ENCODE measurements around the gene DYRK1B. TPM values are rescaled to one million over a fixed set of nuclear protein-coding genes. Genes with fewer than 3 reads are reported as not detected.
"Not testable (repeated sequence)": the region's sequence is repeated elsewhere in the genome, so short reads cannot be mapped to it uniquely, and the experiment has no call there.

Gene DYRK1B
- polyA plus RNA-seq, 1 donor from 2014 or later = 11.3 TPM

DNA sequence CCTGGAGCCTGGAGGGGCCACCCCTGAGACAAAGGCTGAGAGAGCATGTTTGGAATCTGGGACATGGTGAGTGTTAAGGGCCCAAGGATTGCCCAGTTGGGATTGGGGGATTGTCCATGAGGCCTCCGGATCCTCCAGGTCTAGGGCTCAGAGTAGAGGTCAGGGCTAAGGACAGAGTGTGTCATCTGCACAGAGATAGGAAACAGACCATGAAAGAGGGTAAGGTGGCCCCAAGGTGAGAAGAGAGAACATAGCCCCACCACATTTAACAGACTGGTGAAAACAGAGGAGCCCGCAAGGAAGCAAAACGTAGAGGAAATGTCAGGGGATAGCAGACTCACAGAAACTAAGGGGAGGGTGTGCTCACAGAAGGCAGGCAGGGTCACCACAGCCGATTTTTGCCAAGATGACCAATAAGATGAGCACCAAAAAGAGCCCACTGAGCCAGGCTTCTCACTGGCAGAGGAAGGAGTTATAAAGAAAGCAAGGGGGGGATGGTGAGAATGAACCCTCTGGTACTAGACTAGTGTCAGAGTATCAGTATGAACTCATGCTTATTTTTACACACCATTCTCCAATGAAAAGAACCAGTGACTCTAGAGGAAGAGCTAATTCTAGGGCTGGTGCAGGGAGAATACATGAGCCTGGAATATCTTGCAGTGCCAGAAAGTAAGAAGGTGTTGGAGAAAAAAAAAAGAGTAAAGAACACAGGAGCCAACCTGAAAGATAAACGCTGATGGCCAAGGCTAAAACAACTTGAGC, 17.5 kb downstream of the DYRK1B start:
- H3F3A ChIP-seq (ENCODE audit: insufficient read depth, low read length, poor library complexity, severe bottlenecking) = no peaks in the 10 kb centered on the region
- H3K36me3 ChIP-seq (ENCODE audit: insufficient read depth, low read length) = no peaks in the 10 kb centered on the region
- H3K79me2 ChIP-seq (replicated peaks; ENCODE audit: insufficient read depth, low read length) = no peaks in the 10 kb centered on the region
- H3K9ac ChIP-seq (ENCODE audit: low read length) = no peak overlapping the region
- no peak overlapping the region for H2AFZ ChIP-seq (ENCODE audit: low read depth, low read length)
- no peak for TF ChIP-seq EP300 (conservative IDR thresholded peaks at IDR 0.05; ENCODE audit: poor library complexity, severe bottlenecking)
- TF ChIP-seq, protein P1, sequence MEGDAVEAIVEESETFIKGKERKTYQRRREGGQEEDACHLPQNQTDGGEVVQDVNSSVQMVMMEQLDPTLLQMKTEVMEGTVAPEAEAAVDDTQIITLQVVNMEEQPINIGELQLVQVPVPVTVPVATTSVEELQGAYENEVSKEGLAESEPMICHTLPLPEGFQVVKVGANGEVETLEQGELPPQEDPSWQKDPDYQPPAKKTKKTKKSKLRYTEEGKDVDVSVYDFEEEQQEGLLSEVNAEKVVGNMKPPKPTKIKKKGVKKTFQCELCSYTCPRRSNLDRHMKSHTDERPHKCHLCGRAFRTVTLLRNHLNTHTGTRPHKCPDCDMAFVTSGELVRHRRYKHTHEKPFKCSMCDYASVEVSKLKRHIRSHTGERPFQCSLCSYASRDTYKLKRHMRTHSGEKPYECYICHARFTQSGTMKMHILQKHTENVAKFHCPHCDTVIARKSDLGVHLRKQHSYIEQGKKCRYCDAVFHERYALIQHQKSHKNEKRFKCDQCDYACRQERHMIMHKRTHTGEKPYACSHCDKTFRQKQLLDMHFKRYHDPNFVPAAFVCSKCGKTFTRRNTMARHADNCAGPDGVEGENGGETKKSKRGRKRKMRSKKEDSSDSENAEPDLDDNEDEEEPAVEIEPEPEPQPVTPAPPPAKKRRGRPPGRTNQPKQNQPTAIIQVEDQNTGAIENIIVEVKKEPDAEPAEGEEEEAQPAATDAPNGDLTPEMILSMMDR (IDR thresholded peaks at IDR 0.05; ENCODE audit: poor library complexity, severe bottlenecking) = no peak
- no peak for TF ChIP-seq TAF1 (IDR thresholded peaks at IDR 0.05; ENCODE audit: low read depth)
- no peak for TF ChIP-seq SMC3 (conservative IDR thresholded peaks at IDR 0.05; ENCODE audit: poor library complexity)
- TF ChIP-seq EZH2 (IDR thresholded peaks at IDR 0.05; ENCODE audit: borderline replicate concordance, insufficient read depth, low read length, poor library complexity, severe bottlenecking) = no peak
- TF ChIP-seq POLR2AphosphoS5 (IDR thresholded peaks at IDR 0.05) = no peak
- no peak for TF ChIP-seq REST (IDR thresholded peaks at IDR 0.05; ENCODE audit: borderline replicate concordance)
- H3K27ac ChIP-seq (ENCODE audit: low read length) = no peak overlapping the region
- H3K27me3 ChIP-seq (ENCODE audit: insufficient read depth, low read depth, low read length) = no peaks in the 10 kb centered on the region
- H3K9me3 ChIP-seq (ENCODE audit: low read length) = no peaks in the 10 kb centered on the region
- H3K9me2 ChIP-seq (ENCODE audit: insufficient read depth, low read length) = no peaks in the 10 kb centered on the region
- H4K20me1 ChIP-seq (ENCODE audit: insufficient read depth) = no peaks in the 10 kb centered on the region
- no peak overlapping the region for H3K4me2 ChIP-seq (ENCODE audit: low read length)
- H3K4me3 ChIP-seq (ENCODE audit: low read length) = no peak overlapping the region

GRCh38 chr19:39814595-39814994, 19.4 kb downstream of the DYRK1B start:
- Histone ChIP-seq H3K4me3 (ENCODE audit: low read length) (no peak overlapping the region), H3K9me3 (ENCODE audit: low read length) (peaks cover under 1% of the 10 kb centered on the region), H4K20me1 (ENCODE audit: insufficient read depth) (no peaks in the 10 kb centered on the region), H3K79me2 (replicated peaks; ENCODE audit: insufficient read depth, low read length) (no peaks in the 10 kb centered on the region), H3K27me3 (ENCODE audit: insufficient read depth, low read depth, low read length) (no peaks in the 10 kb centered on the region), H3K36me3 (ENCODE audit: insufficient read depth, low read length) (no peaks in the 10 kb centered on the region), H2AFZ (ENCODE audit: low read depth, low read length) (no peak overlapping the region), H3K9me2 (ENCODE audit: insufficient read depth, low read length) (no peaks in the 10 kb centered on the region), H3K4me2 (ENCODE audit: low read length) (no peak overlapping the region), H3K27ac (ENCODE audit: low read length) (no peak overlapping the region), H3F3A (ENCODE audit: insufficient read depth, low read length, poor library complexity, severe bottlenecking) (no peaks in the 10 kb centered on the region), H3K9ac (ENCODE audit: low read length) (no peak overlapping the region)
- TF ChIP-seq, protein P1 (IDR thresholded peaks at IDR 0.05; ENCODE audit: poor library complexity, severe bottlenecking) = no peak
- TF ChIP-seq EP300 (conservative IDR thresholded peaks at IDR 0.05; ENCODE audit: poor library complexity, severe bottlenecking) = no peak
- no peak for TF ChIP-seq RAD21 (conservative IDR thresholded peaks at IDR 0.05)
- no peak for TF ChIP-seq REST (IDR thresholded peaks at IDR 0.05; ENCODE audit: borderline replicate concordance)
- no peak for TF ChIP-seq POLR2AphosphoS5 (IDR thresholded peaks at IDR 0.05)
- no peak for TF ChIP-seq EZH2 (IDR thresholded peaks at IDR 0.05; ENCODE audit: borderline replicate concordance, insufficient read depth, low read length, poor library complexity, severe bottlenecking)
- no peak for TF ChIP-seq TAF1 (IDR thresholded peaks at IDR 0.05; ENCODE audit: low read depth)
- no peak for TF ChIP-seq MXI1 (conservative IDR thresholded peaks at IDR 0.05; ENCODE audit: poor library complexity, severe bottlenecking)
- no peak for TF ChIP-seq SMC3 (conservative IDR thresholded peaks at IDR 0.05; ENCODE audit: poor library complexity)

GRCh38 chr19:39814111-39814510, 19.9 kb downstream of the DYRK1B start:
- H3K9me2 ChIP-seq (ENCODE audit: insufficient read depth, low read length); H3K79me2 ChIP-seq (replicated peaks; ENCODE audit: insufficient read depth, low read length); H3K4me3 ChIP-seq (ENCODE audit: low read length); H3K27me3 ChIP-seq (ENCODE audit: insufficient read depth, low read depth, low read length); H3K9ac ChIP-seq (ENCODE audit: low read length); H3K27ac ChIP-seq (ENCODE audit: low read length); H3K4me2 ChIP-seq (ENCODE audit: low read length); H4K20me1 ChIP-seq (ENCODE audit: insufficient read depth); H3K9me3 ChIP-seq (ENCODE audit: low read length); H2AFZ ChIP-seq (ENCODE audit: low read depth, low read length); H3K36me3 ChIP-seq (ENCODE audit: insufficient read depth, low read length); H3F3A ChIP-seq (ENCODE audit: insufficient read depth, low read length, poor library complexity, severe bottlenecking): not testable (repeated sequence)
